Stimulated activated CD8-positive, alpha-beta memory T cell treated with anti-CD3 and anti-CD28 coated beads, Interleukin-15, amount 100 ng/mL, for 1 hour (primary cell): ENCODE results near the gene EPM2AIP1.
"Not testable (repeated sequence)": the region's sequence is repeated elsewhere in the genome, so short reads cannot be mapped to it uniquely, and the experiment has no call there.

Experiments used
- DNase-seq: peaks from one replicate; pipeline ENCODE4 v3.0.0-alpha.2; 2020; ENCODE audit warnings: low read depth

Gene EPM2AIP1

DNA sequence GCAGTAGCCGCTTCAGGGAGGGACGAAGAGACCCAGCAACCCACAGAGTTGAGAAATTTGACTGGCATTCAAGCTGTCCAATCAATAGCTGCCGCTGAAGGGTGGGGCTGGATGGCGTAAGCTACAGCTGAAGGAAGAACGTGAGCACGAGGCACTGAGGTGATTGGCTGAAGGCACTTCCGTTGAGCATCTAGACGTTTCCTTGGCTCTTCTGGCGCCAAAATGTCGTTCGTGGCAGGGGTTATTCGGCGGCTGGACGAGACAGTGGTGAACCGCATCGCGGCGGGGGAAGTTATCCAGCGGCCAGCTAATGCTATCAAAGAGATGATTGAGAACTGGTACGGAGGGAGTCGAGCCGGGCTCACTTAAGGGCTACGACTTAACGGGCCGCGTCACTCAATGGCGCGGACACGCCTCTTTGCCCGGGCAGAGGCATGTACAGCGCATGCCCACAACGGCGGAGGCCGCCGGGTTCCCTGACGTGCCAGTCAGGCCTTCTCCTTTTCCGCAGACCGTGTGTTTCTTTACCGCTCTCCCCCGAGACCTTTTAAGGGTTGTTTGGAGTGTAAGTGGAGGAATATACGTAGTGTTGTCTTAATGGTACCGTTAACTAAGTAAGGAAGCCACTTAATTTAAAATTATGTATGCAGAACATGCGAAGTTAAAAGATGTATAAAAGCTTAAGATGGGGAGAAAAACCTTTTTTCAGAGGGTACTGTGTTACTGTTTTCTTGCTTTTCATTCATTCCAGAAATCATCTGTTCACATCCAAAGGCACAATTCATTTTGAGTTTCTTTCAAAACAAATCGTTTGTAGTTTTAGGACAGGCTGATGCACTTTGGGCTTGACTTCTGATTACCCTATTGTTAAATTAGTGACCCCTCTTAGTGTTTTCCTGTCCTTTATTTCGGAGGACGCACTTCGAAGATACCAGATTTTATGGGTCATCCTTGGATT, 674 bp upstream of the EPM2AIP1 start, which contains the start of gene MLH1:
Gene MLH1, plus strand, starts transcription at position 193 of the 958 bp plus-strand sequence. Its CDS starts 30 bp downstream, at position 223.
- DNase-seq, result peak; percentile 98

DNA sequence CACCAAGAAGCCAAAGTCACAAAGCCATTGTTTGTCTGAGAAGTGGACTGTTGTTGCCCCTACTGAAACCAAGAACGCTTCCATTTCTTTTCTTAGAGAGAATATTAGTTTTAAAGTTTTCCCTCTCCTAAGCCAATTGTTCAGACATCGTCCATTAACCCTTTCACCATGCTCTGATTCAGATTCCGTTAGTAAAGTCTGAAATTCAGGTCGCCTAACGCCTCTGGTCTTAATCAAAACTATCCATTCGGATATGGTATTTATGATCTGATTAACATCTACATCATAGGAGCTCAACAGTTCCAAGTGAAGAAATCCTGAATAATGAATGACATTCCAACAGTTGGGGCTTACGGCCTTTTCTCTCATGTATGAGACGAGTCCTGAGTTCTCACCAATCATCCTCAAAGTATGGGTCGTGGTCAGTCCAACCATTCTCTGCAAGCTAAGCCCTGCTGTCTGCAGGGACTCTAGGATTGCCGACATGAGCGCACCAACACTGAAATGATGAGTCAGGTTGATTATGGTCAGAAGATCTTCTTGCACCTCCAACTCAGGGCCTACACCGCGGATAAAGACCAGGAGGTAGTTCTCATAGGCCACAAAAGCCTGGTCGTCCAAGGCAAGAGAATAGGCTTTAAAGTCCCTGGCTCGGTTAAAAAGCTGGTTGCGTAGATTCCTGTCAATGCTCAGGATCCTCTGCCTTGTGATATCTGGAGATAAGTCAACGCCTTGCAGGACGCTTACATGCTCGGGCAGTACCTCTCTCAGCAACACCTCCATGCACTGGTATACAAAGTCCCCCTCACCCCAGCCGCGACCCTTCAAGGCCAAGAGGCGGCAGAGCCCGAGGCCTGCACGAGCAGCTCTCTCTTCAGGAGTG, 767 bp downstream of the EPM2AIP1 start:
- DNase-seq, result no peak

- DNase-seq, result no peak
Observed at GRCh38 chr3:36991147-36991546, 1.8 kb downstream of the EPM2AIP1 start.

GRCh38 chr3:36989568-36989967, 3.4 kb downstream of the EPM2AIP1 start:
- no peak for DNase-seq

GRCh38 chr3:36989005-36989404, 3.9 kb downstream of the EPM2AIP1 start:
- no peak for DNase-seq

DNA sequence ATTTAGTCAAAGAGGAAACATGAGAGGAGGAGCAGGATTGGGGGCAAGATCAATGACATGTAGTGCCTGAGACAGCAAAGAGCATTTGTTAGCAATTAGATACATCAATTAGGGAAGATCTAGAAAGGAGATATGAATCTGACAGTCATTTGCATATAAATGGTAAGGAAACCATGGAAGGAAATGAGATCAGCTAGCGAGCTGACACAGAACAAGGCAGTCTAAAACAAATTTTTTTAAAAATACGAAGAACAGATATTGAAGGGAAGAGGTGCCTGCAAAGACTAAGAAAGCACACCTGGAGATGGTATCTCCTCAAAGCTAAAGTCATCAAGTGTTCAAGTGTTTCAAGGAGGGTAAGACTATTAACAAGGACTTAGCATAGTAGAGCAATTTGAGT, 4.6 kb downstream of the EPM2AIP1 start:
- DNase-seq, result no peak

DNA sequence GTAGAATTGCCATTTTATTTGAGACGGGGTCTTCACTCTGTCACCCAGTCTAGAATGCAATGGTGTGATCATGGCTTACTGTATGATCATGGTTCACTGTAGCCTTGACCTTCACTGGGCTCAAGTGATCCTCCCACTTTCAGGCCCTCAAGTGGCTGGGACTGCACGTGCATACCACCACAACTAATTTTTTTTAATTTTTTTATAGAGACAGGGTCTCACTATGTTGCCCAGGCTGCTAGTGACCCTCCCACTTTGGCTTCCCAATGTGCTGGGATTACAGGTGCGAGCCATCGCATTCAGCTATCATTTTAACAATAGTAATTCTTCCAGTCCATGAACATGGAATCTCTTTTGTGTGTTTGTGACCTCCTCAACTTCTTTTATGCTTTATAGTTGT, 11.9 kb downstream of the EPM2AIP1 start:
- DNase-seq, result no peak

- DNase-seq, result no peak
Observed at GRCh38 chr3:36973139-36973538, 19.8 kb downstream of the EPM2AIP1 start.

- DNase-seq, result no peak
Observed at GRCh38 chr3:36972163-36972562, 20.8 kb downstream of the EPM2AIP1 start.

- no peak for DNase-seq
Observed at GRCh38 chr3:36969540-36970432, 23.1 kb downstream of the EPM2AIP1 start.

DNA sequence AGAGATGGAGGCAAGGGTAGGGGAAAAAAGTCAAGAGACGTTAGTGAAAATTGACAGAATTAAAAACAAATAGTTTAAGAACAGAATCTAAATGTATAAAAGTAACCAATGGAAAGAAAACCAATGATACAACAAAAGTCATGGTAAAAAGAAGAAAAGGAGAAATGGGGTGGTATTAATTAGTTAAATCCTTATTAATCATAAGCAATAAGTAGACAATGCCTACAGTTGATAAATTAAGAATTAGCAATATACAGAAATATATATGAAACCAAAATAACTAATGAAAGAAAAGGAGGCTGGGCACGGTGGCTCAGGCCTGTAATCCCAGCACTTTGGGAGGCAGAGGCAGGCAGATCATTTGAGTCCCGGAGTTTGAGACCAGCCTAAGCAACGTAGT, 23.8 kb downstream of the EPM2AIP1 start:
- no peak for DNase-seq

DNA sequence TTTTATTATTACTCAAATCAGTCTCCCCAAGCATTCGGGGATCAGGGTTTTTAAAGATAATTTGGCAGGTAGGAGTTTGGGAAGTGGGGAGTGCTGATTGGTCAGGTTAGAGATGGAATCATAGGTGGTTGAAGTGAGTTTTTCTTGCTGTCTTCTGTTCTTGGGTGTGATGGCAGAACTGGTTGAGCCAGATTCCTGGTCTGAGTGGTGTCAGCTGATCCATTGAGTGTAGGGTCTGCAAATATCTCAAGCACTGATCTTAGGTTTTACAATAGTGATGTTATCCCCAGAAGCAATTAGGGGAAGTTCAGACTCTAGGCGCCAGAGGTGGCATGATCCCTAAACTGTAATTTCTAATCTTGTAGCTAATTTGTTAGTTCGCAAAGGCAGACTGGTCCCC, 27.5 kb downstream of the EPM2AIP1 start:
- no peak for DNase-seq

DNA sequence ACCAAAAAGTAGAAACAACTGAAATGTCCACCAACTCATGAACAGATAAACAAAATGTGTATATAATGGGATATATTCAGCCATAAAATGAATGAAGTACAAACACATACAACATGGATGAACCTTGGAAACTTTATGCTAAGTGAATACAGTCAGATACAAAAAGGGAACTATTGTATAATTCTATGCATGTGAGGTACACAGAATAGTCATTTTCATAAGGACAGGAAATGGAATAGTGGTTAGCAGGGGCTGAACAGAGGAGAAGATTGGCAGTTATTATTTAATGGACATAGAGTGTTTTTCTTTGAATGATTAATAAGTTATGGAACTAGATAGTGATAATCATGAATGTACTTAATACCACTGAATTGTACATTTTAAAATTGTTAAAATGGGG, 28.1 kb downstream of the EPM2AIP1 start:
- DNase-seq, result no peak

GRCh38 chr3:36964331-36964730, 28.6 kb downstream of the EPM2AIP1 start:
- no peak for DNase-seq

GRCh38 chr3:36963008-36963407, 29.9 kb downstream of the EPM2AIP1 start:
- DNase-seq, result not testable (repeated sequence)

- no peak for DNase-seq
Observed at GRCh38 chr3:36960502-36960901, 32.4 kb downstream of the EPM2AIP1 start.

GRCh38 chr3:36959821-36960220, 33.1 kb downstream of the EPM2AIP1 start:
- no peak for DNase-seq

- no peak for DNase-seq
Observed at GRCh38 chr3:36957862-36958686, 34.9 kb downstream of the EPM2AIP1 start.

DNA sequence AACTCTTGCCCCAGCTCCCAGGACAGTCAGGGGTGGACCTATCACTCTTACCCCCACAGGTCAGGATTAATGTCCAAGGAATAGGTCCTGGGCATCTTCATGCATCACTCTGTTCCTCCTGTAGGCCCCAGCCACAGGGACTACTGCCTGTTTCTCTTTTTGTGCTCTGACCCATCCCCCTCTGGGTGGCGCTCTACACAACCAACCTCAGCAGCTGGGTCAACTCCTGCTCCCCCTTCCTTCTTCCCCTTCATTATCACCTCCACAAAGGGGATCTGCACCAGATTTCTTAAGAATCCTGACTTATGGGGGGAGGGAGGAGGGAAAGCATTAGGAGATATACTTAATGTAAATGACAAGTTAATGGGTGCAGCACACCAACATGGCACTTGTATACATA, 35.9 kb downstream of the EPM2AIP1 start:
- DNase-seq, result no peak

- no peak for DNase-seq
Observed at GRCh38 chr3:36956155-36956554, 36.8 kb downstream of the EPM2AIP1 start.
